HG02981 (cell line): ENCODE measurements around the gene KCNMB2.

ENCODE experiments used
- ATAC-seq: cut with Tn5 transposase; IDR thresholded peaks from one replicate; pipeline ENCODE4 v1.9.1; 2021; ENCODE audit warnings: mild to moderate bottlenecking, moderate library complexity; ENCODE audit not compliant: unreplicated experiment

The KCNMB2 gene

DNA sequence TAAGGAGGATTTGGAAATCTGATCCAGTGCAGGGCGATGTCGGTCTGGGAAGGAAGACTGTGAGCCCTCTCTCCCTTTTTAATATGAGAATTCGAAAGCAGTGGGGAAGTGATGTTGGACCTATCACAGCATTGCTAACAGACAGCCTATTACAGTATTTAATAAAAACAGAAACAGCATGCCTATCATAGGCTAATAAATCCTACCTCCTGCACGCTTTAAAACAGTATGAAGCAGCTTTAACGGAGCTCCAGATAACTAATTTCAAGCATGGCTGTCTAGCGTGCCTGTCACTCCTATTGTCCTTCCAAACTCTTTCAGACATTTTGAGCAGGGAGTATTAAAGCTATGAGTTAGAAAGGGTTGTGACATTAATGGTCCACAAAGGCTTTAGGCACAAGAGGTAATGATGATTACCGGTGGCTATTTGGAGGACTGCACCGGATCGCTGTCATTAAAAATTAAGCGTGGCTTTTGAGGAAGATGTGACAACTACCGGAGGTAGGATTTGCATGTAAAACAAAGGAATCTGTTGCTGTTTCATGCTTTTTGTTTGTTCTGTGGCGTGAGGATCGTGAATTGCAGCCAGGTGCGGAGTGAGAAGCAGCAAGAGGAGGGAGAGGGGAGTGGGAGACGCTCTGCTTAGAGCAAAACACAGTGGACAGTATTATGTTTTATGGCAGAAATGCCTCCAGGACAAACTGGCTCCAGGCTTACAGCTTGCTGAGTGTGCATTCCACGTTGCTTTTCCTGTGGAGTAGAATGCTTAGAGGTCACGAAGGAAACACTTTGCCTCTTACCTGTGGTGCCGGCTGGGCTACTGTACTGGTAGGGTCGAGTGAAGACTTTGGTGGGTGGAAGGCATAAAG is at the start of gene KCNMB2:
TSS of gene KCNMB2 (plus strand) at position 226 of the 869 bp plus-strand sequence.
- no peak for ATAC-seq

DNA sequence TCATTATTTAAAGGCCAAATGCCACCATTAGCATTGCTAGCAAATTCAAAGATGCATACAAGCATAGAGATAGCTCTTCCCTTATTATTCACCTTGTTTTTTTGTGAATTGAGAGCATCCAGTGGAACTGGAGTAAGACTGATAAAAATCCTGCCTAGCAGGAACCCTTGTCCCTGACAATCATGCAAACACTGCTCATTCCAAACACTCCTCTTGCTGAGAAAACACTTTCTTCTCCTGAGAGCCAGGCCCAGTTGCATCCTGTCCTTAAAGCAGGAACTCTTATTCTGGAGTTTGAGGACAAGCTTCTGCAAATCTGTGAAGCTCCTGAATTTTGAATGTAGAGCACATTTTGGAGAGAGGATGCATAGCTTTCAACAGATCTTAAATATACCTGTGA is 49.3 kb upstream of the KCNMB2 start:
- no peak for ATAC-seq

DNA sequence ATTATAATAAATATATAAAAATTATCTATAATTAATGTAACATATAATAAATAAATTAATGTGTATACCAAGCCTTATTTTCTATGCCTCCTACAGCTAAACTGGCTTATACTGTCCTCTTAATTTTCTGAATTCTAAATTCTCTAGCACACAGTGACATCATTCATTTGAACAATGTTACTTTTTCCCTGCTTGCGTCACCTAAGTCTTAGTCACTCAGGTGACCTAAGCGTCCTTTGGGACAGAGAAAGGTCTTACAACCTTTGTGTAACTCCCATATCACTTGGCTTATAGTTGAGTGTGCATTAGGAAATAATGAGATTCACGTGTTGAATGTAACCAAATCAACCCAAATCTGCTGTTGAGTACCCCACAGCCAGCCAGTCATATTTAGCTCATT is 48.5 kb upstream of the KCNMB2 start:
- no peak for ATAC-seq

DNA sequence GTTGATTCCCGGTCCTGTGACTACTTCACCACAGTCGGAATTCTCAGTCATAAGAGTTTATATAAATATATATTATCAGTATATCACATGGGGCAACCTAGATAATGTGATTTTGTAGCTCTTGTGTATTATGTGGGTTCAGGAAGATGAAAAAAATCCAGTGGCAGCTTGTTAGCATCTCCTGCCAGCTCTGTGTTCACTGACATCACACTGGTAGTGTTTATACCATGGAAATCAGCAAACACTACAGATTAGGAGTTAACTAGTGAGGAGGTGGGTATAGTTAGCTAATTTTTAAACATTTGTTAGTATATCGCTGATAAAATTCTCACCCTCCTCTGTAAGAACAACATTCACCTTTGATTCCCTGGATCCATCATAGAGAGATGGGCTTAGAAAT is 44.5 kb upstream of the KCNMB2 start:
- no peak for ATAC-seq

DNA sequence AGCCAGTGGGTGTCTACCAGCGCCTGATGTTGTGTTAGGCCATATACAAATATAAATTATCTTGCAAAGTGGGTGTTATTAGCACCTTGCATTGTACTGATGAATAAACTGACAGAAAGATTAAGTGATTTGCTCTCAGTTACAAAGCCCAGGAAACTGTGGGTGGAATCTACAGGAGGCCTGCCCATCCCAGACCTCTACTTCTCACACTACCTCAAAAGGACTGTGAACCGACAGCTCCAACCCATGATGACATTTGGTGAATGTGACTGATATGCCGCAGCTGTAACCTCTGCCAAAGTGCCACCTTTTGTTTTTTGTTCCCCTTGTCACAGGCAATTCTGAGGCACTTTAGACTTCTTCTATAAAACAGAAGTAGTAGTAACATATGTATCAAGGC is 43.7 kb upstream of the KCNMB2 start:
- no peak for ATAC-seq

DNA sequence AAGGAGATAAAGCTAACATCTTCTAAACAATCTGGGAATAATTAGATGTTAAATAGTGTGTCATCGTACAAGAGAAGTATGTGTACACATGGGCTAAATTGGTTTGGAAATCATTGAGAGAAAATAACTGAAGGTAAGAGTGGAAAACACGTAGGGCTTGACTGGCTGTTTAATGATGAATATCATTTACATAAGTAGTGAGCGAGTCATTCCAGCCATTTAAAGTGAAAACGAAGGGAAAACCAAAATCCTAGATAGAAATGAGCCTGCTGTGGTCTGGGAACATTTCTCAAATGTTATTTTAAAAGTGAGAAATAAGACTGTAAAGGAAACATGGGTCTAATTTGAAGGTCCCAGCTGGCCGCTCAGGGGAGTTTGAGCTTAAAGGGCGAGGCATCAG is 41.9 kb upstream of the KCNMB2 start:
- no peak for ATAC-seq

DNA sequence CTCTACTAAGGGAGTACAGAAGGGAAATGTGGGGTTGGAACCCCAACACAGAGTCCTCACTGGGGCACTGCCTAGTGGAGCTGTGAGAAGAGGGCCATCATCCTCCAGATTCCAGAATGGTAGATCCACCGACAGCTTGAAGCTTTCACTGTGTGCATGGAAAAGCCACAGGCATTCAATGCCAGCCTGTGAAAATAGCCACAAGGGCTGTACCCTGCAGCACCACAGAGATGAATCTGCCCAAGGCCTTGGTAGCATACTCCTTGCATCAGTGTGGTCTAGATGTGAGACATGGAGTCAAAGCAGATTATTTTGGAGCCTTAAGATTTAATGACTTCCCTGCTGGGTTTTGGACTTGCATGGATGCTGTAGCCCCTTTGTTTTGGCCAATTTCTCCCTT is 39.3 kb upstream of the KCNMB2 start:
- ATAC-seq = no peak

DNA sequence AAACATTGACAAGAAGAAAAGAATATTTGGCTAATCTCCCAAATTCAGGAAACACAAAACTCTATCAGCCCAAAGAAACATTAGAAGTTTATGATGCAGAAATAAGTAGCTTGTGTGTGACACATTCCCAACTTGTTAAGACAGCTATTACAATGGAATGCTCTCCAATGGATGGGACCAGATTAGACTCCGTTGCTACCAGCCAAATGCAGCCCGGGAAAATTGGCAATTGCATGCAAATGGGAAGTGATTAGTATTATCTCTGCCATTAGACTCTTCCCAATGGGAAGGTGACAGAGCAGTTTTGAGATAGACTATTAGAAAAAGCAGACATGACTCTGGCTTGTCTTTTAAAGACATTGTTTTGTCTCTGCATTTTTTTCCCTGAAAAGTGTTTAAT is 37.4 kb upstream of the KCNMB2 start:
- no peak for ATAC-seq

DNA sequence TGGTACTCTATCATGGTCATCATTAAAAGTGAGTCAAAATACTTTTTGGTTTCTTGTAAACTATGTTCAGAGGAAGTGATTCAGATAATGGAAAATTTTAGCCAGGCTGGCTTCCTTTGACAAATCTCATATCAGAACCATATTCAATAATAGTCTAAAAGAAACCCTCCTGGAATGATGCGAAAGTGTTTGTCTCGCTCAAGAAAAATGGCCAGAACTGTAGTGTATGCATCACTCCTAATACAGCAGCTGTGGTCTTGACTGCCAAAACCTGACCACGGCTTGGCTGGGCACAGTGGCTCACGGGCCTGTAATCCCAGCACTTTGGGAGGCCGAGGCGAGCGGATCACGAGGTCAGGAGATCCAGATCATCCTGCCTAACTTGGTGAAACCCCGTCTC is 35.6 kb upstream of the KCNMB2 start:
- no peak for ATAC-seq

DNA sequence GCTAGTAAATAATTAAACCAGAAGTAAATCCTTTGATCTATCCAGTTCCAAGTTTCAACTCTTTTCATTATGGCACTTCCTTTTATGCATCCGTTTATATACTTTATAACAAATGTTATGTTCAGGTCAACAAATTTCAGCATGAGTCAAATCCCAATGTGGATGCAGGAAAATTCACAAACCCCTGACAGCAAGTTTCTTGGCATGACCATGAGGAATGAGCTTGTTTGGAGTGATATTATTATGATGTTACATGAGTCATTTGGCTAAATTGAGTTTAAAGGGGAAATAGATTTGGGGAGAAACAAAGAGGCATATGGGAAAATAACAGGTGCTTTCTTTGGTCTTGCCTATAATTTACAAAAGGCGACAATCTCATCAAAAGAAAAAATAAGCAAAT is 32.1 kb upstream of the KCNMB2 start:
- no peak for ATAC-seq

DNA sequence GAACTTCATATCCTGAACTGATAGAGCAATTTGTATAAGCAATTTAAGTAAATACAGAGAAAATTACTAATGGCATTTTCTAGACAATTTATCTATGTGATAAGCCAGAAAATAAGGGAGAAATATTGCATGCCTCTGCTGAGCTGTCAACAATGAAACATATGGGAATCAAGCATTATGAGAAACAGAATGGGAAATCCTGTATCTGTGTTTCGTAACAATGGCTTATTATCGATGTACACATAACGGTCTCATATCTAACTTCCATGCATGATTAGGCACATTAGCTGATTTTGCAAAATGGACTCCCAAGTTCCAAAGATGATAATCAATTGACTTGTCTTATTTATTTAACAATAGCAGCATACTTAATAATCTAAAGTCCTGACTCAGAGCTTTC is 30.4 kb upstream of the KCNMB2 start:
- ATAC-seq = no peak

DNA sequence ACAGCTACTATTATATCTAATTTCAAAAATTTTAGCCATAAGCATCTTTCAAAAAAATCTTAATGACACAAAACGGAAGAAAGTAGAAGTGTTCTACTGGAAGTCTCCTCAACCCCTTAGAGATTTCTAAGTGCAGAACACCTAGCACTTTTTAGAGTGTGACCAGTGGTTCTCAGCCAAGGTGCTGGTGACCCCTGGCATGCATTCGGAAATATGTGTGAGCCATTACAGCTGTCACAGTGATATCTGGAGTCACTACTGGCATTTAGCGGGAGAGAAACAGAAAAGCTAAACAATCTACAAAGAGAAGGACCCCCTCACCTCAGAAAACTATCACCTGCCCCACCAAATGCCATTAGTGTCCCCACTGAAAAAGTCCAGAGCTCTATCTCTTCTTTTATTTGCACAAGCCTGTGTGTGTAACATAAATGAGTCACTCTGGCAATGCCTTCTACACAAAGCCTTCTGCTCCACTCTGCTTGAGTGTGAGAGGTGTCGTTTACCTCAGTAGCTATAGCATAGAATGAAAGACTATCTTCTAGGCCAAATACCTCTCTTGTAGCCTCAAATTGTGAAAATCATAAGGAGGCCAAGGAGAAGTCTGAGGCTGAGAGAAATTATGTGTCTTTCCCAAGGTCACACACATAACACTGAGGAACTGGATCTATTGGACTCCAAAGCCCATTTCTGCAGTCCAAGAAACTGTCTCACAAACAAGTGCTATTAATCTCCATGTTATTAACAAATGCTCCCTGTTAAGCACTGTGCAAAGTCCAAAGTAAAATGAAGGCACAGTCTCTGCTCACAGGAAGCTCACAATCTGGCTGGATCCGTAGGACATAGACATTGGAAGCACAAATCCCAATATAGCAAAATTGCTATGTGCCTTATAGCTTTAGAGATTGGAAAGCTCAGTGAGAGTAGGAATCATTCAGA is 28.5 kb upstream of the KCNMB2 start:
- no peak for ATAC-seq

DNA sequence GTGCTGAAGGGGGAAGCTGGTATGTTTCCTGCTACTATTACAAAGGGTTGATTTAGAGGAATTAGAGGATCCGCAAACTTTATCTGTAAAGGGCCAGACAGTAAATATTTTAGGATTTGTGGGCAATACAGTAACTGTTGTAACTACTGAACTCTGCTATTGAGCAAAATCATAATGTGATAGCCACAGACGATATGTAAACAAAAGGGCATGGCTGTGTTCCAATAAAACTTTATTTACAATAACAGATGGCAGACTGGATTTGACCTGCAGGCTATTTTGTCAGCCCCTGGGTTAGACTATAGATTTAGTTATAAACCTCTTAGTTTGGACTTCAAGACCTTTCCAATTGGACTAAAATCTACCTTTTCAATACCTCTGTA is 27.8 kb upstream of the KCNMB2 start:
- ATAC-seq = no peak

DNA sequence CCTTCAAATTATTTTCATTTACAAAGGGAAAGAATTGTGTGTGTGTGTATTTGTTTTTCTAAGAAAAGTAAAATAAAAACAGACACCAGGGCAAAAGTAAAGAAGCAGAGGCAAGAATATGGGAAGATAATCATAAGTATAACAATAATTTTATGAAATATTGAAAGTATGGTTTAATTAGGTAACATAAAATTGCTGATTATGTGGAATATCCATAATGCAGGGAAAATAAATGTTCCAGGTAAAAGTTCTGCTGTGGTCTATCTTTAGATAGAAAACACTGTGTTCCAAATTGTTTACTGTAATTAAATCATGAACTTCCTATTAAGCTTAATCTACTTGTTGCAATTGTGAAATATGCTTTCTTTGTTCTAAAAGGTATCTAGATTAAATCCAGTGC is 25.7 kb upstream of the KCNMB2 start:
- no peak for ATAC-seq

DNA sequence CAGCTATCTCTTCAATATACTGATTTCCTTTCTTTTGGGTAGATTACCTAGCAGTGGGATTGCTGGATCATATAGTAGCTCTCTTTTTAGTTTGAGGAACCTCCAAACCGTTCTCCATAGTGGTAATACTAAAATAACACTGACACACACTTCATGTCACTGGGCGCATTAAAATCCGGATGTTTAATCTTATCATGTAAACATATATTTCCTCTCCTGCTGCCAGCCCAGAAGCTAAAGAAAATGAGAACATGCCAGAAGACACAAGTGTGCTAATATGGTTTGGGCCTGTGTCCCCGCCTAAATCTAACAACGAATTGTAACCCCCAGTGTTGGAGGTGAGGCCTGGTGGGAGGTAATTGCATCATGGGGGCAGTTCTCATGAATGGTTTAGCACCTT is 23.6 kb upstream of the KCNMB2 start:
- no peak for ATAC-seq

DNA sequence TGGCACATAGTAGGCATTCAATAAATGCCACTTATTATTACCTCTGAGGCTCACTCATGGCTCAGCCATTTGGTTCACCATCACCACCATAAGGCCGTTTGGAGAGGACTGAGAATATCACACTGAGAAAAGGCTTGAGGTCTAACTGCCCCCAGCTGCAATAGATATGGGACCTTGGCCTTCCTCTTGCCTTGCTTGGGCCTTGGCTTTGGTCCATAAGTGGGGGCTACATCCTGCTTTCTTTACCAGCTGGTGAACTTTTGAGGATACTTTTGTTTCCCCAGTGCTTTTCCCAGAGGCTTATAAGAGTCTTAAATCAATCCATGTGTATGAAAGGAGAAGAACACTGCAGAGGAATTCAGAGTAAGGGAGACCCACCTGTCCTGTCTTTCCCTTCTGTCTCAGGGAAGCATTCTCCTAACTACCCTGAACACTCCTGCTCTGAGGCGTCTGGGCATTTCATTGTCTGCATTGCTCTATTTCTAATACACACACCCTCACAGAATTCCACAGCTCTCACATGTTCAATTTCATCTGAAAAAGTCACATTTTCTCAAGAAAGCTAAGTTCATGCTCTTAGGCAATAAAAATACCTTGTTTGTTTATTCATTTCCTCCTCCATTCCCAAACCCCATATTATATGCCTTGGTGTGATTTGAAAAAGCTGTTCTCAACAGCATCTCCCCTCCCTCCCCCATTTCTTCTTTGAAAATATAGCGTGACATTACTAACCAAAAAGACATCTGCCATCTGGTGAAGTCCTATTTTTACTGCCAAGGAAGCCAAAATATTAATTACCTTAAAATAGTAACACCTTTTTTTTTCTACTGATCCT is 22.5 kb upstream of the KCNMB2 start:
- ATAC-seq = no peak

DNA sequence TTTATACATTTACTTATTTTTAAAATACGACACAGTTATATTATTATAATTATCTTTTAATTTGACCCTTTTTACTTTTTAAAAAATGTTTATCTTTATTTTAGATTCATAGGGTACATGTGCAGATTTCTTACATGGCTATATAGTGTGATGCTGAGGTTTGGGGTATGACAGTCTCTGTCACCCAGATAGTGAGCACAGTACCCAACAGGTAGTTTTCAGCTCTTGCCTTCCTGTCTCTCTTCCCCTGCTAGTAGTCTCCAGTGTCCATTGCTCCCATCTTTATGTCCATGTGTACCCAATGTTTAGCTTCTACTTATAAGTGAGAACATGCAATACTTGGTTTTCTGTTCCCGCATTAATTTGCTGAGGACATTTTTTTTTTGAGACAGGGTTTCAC is 21.8 kb upstream of the KCNMB2 start:
- no peak for ATAC-seq

DNA sequence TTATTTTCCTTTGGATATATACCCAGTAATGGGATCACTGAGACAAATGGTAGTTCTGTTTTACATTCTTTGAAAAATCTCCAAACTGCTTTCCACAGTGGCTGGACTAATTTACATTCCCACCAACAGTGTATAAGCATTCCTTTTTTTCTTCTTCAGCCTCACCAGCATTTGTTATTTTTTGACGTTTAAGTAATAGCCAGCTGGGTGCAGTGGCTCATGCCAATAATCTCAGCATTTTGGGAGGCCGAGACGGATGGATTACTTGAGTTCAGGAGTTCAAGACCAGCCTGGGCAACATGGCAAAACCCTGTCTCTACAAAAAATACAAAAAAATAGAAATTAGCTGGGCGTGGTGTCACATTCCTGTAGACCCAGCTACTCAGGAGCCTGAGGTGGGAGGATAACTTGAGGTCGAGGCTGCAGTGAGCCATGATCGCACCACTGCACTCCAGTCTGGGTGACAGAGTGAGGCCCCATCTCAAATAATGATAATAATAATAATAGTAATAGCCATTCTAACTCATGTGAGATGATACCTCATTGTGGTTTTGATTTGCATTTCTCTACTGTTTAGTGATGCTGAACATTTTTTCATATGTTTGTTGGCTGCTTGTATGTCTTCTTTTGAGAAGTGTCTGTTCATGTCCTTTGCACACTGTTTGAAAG is 21.0 kb upstream of the KCNMB2 start:
- ATAC-seq = peak; percentile 32

DNA sequence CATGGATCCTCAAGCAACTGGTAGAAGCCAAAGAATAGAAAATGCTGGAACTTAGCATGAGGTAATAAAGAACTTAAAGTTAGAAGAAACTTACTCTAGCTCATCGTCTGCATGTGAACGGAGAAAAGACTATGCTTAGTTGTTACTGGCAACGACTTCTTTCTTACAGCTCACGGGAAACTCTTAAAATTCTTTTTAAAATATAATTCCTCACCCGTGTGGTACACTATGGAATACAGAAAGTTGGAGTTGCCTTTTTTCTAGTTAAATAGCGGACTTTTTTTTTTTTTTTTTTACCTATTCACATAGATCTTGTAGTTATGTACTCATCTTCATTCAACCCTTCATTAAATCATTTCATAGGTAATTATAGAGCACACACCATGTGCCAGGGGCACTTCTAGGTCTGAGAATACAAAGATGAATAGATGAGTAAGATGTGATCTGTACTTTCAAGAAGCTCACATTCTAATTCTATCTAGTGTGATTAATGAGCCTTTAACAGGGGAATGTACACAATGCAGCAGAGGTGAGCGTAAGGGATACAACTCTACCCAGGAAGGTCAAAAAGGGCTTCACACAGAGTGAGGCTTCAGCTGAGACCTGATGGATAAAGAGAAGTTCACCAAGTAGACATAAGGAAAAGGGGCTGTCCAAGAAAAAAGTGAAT is 18.4 kb upstream of the KCNMB2 start:
- no peak for ATAC-seq
